K562 (cell line): ENCODE results near the gene PUSL1. TPM values are rescaled to one million over a fixed set of nuclear protein-coding genes. Genes with fewer than 3 reads are reported as not detected.

Experiments used
- ATAC-seq: fragments of 200-7000 bp; cut with Tn5 transposase; 3 replicates; pipeline ENCODE4 v1.9.1; 2020; ENCODE audit warnings: moderate library complexity
- BruUV-seq: library from RNA; stranded (reverse); fragments of 400-500 nt; replicated peaks from 2 replicates; lab custom pipeline; 2021; lab: Mats Ljungman, UMichigan
- CTCF ChIA-PET: fragments of 300-600 bp; formaldehyde crosslinking; extraction: SDS; loops from one replicate; lab custom pipeline; 2021; ENCODE audit warnings: low intra/inter-chr PET ratio; lab: Yijun Ruan, JAX
- POLR2A ChIA-PET: fragments of 300-600, 350-650 bp; sonication (Branson Sonifier 250); formaldehyde crosslinking; extraction: SDS; loops from one replicate; lab custom pipeline; 2021; ENCODE audit warnings: antibody characterized with exemption, inconsistent platforms; lab: Yijun Ruan, JAX
- DNase-seq, 4 experiments: peaks; one replicate each; pipeline versions ENCODE4 v3.0.0 to v3.0.0-alpha.2; 2011 to 2018; ENCODE audit warnings: low spot score in 3 of 4, mixed read lengths in 3 of 4; ENCODE audit errors: extremely low read depth in 1 of 4
- FAIRE-seq: peaks from 2 replicates; lab custom pipeline; 2011; peaks lifted over from hg19 to GRCh38; lab: Jason Lieb, UNC
- H2AFZ ChIP-seq: 2 replicates; pipeline ENCODE4 v1.6.0; 2011; ENCODE audit warnings: low read depth, low read length, control low read depth, inconsistent platforms
- H3K27ac ChIP-seq: fragments of 200-600 bp; 3 replicates; pipeline ENCODE4 v1.8.0; 2011; ENCODE audit warnings: low read depth, mild to moderate bottlenecking, control low read depth, inconsistent platforms, low read length, moderate library complexity, mixed read lengths; ENCODE audit errors: extremely low read depth
- H3K27me3 ChIP-seq, 2 experiments: fragments of 300-600 bp in 1 of 2; 2 replicates in 1 of 2; 3 replicates in 1 of 2; pipeline versions ENCODE4 v1.6.0 to v1.8.0; 2011; ENCODE audit warnings: inconsistent platforms in 2 of 2, low read length in 2 of 2, mild to moderate bottlenecking in 1 of 2, mixed read lengths in 1 of 2, moderate library complexity in 1 of 2; ENCODE audit not compliant: control insufficient read depth in 2 of 2, insufficient read depth in 2 of 2
- H3K36me3 ChIP-seq: fragments of 300-600 bp; 3 replicates; pipeline ENCODE4 v1.8.0; 2011; ENCODE audit warnings: mild to moderate bottlenecking, low read length, inconsistent platforms; ENCODE audit not compliant: control insufficient read depth, insufficient read depth
- H3K4me1 ChIP-seq, 2 experiments: fragments of 200-600 bp in 1 of 2; replicated peaks in 1 of 2; 2 replicates in 1 of 2; 3 replicates in 1 of 2; pipeline versions ENCODE4 v1.5.1 to v1.8.0; 2011; ENCODE audit warnings: inconsistent platforms in 2 of 2, low read length in 2 of 2, mild to moderate bottlenecking in 1 of 2, mixed read lengths in 1 of 2, moderate library complexity in 1 of 2; ENCODE audit not compliant: control insufficient read depth in 2 of 2, insufficient read depth in 2 of 2
- H3K4me2 ChIP-seq: 2 replicates; pipeline ENCODE4 v1.6.1; 2011; ENCODE audit warnings: low read length, control low read depth, inconsistent platforms, mixed read lengths; ENCODE audit not compliant: insufficient read depth
- H3K4me3 ChIP-seq: fragments of 200-600 bp; sonication (generic), shearing (Covaris generic); 2 replicates; pipeline ENCODE4 v1.5.1; 2016; ENCODE audit warnings: control low read depth, inconsistent platforms
- H3K79me2 ChIP-seq: fragments of 200-600 bp; 3 replicates; pipeline ENCODE4 v1.8.0; 2011; ENCODE audit warnings: low read length, inconsistent platforms; ENCODE audit not compliant: control insufficient read depth, insufficient read depth
- H3K9ac ChIP-seq, 2 experiments: 2 replicates each; pipeline versions ENCODE4 v1.6.0 to v1.6.1; 2011; ENCODE audit warnings: low read depth in 2 of 2, low read length in 2 of 2, control low read depth in 1 of 2, inconsistent platforms in 1 of 2, mild to moderate bottlenecking in 1 of 2, mixed read lengths in 1 of 2; ENCODE audit not compliant: insufficient read depth in 1 of 2
- H3K9me1 ChIP-seq: one replicate; pipeline ENCODE4 v1.6.0; 2011; ENCODE audit warnings: inconsistent platforms, mild to moderate bottlenecking, low read length, moderate library complexity; ENCODE audit not compliant: control insufficient read depth, insufficient read depth
- H3K9me3 ChIP-seq: replicated peaks from 2 replicates; pipeline ENCODE4 v1.5.1; 2011; ENCODE audit warnings: low read depth, low read length, inconsistent platforms; ENCODE audit not compliant: control insufficient read depth, insufficient read depth
- H4K20me1 ChIP-seq: replicated peaks from 2 replicates; pipeline ENCODE4 v1.6.1; 2011; ENCODE audit warnings: low read length, inconsistent platforms, mixed read lengths; ENCODE audit not compliant: control insufficient read depth, insufficient read depth
- CBX3 ChIP-seq, 2 experiments: IDR thresholded peaks; 1 replicate in 1 of 2; 2 replicates in 1 of 2; pipeline ENCODE4 v1.6.1; 2012; ENCODE audit warnings: inconsistent platforms in 2 of 2, low read length in 2 of 2, borderline replicate concordance in 1 of 2, control low read depth in 1 of 2
- CREB1 ChIP-seq, 2 experiments: sonication (generic) in 1 of 2; formaldehyde crosslinking in 1 of 2; IDR thresholded peaks; 2 replicates each; pipeline versions ENCODE4 v1.6.1 to v1.8.0; 2012 to 2022; ENCODE audit warnings: inconsistent platforms in 1 of 2, mild to moderate bottlenecking in 1 of 2, missing genetic modification reagents in 1 of 2, moderate library complexity in 1 of 2
- CREB3 ChIP-seq: fragments of 450-650 bp; conservative IDR thresholded peaks from 2 replicates; pipeline ENCODE4 v1.6.1; 2016; ENCODE audit warnings: missing genetic modification characterization, low read depth, mild to moderate bottlenecking, missing compliant biosample characterization, moderate library complexity
- EP400 ChIP-seq: fragments of 450-650 bp; IDR thresholded peaks from 2 replicates; pipeline ENCODE4 v1.6.1; 2017; ENCODE audit warnings: antibody characterized with exemption, mild to moderate bottlenecking, moderate library complexity
- HEY1 ChIP-seq: fragments of 250-450 bp; sonication (Bioruptor Pico); IDR thresholded peaks from 2 replicates; pipeline ENCODE4 v1.5.0; 2020; ENCODE audit warnings: mild to moderate bottlenecking, moderate library complexity, borderline replicate concordance
- MEF2D ChIP-seq: conservative IDR thresholded peaks from 2 replicates; pipeline ENCODE4 v1.6.1; 2016; ENCODE audit warnings: low read depth, missing genetic modification characterization, missing compliant biosample characterization
- NFXL1 ChIP-seq: fragments of 450-650 bp; formaldehyde crosslinking; IDR thresholded peaks from 2 replicates; pipeline ENCODE4 v1.4.0; 2021; ENCODE audit warnings: mild to moderate bottlenecking
- NR2C1 ChIP-seq, 2 experiments: fragments of 450-650 bp; IDR thresholded peaks; 2 replicates each; pipeline ENCODE4 v1.6.1; 2017; ENCODE audit warnings: mild to moderate bottlenecking in 2 of 2, antibody characterized with exemption in 1 of 2, inconsistent platforms in 1 of 2, missing compliant biosample characterization in 1 of 2, missing genetic modification characterization in 1 of 2
- PML ChIP-seq: IDR thresholded peaks from 2 replicates; pipeline ENCODE4 v1.6.1; 2012; ENCODE audit warnings: low read length, inconsistent platforms
- POLR2AphosphoS5 ChIP-seq: IDR thresholded peaks from 2 replicates; pipeline ENCODE4 v1.6.1; 2011; ENCODE audit warnings: mild to moderate bottlenecking, low read depth, low read length, moderate library complexity; ENCODE audit not compliant: control insufficient read depth, insufficient read depth
- POLR2G ChIP-seq: fragments of 200-400 bp; formaldehyde crosslinking; IDR thresholded peaks from 2 replicates; pipeline ENCODE4 v1.6.1; 2017; ENCODE audit warnings: low read depth, mild to moderate bottlenecking, antibody characterized with exemption, low read length, moderate library complexity
- RBFOX2 ChIP-seq: fragments of 200-400 bp; formaldehyde crosslinking; IDR thresholded peaks from 2 replicates; pipeline ENCODE4 v1.6.1; 2017; ENCODE audit warnings: low read depth, mild to moderate bottlenecking, low read length, moderate library complexity
- SMARCB1 ChIP-seq: IDR thresholded peaks from 2 replicates; pipeline ENCODE4 v1.6.1; 2011; ENCODE audit warnings: improper control_type of control experiment, low read depth; ENCODE audit not compliant: insufficient read length
- TAF9B ChIP-seq: fragments of 450-650 bp; IDR thresholded peaks from 2 replicates; pipeline ENCODE4 v1.6.1; 2018; ENCODE audit warnings: mild to moderate bottlenecking; ENCODE audit not compliant: partially characterized antibody
- TAL1 ChIP-seq: fragments of 450-650 bp; IDR thresholded peaks from 2 replicates; pipeline ENCODE4 v1.6.1; 2016; ENCODE audit warnings: mild to moderate bottlenecking
- TRIM28 ChIP-seq: fragments of 450-650 bp; IDR thresholded peaks from 2 replicates; pipeline ENCODE4 v1.6.1; 2017
- WHSC1 ChIP-seq: IDR thresholded peaks from one replicate; pipeline ENCODE4 v1.6.1; 2012; ENCODE audit warnings: low read length, control low read depth, inconsistent platforms
- ZBTB34 ChIP-seq: fragments of 250-450 bp; sonication (Bioruptor Pico); IDR thresholded peaks from 2 replicates; pipeline ENCODE4 v1.8.0; 2021; ENCODE audit warnings: mild to moderate bottlenecking, moderate library complexity
- ZEB2 ChIP-seq: fragments of 450-650 bp; IDR thresholded peaks from 2 replicates; pipeline ENCODE4 v1.6.1; 2016
- ZNF217 ChIP-seq: sonication (generic); formaldehyde crosslinking; IDR thresholded peaks from 2 replicates; pipeline ENCODE4 v1.8.0; 2022; ENCODE audit warnings: mild to moderate bottlenecking, missing genetic modification reagents
- ZNF274 ChIP-seq: IDR thresholded peaks from 2 replicates; pipeline ENCODE4 v1.6.1; 2011; ENCODE audit warnings: low read depth, mild to moderate bottlenecking, low read length, moderate library complexity, borderline replicate concordance
- ZNF3 ChIP-seq: fragments of 250-450 bp; sonication (Bioruptor Pico); IDR thresholded peaks from 2 replicates; pipeline ENCODE4 v1.5.0; 2021; ENCODE audit warnings: mild to moderate bottlenecking, moderate library complexity
- ZNF511 ChIP-seq: sonication (generic); formaldehyde crosslinking; IDR thresholded peaks from 2 replicates; pipeline ENCODE4 v1.8.0; 2022; ENCODE audit warnings: mild to moderate bottlenecking, missing genetic modification reagents
- WGBS: fragments of 100-300 bp; shearing (Covaris generic); methylation state at CpG from one replicate; pipeline ENCODE4 v1.1.6; 2016; ENCODE audit warnings: low coverage, mixed read lengths; ENCODE audit not compliant: insufficient coverage; ENCODE audit errors: missing lambda C conversion rate; 5-methylcytosine and 5-hydroxymethylcytosine counted together
- in situ Hi-C: fragments of 300-500 bp; cut with MboI; formaldehyde crosslinking; loops from 4 replicates; pipeline ENCODE4 v1.15.0; 2018; ENCODE audit warnings: inconsistent platforms, mixed read lengths
- intact Hi-C: fragments of 100-400 bp; cut with micrococcal nuclease; formaldehyde crosslinking; loops from 2 replicates; pipeline ENCODE4 v1.14.2; 2022
- polyA plus RNA-seq, 8 experiments: library from polyadenylated mRNA; depleted of rRNA in 4 of 8; stranded (reverse) in 5 of 8; unstranded in 3 of 8; fragments of >200 nt; fragmentation: Nextera tagmentation in 2 of 8; fragmentation: Illumina TruSeq in 1 of 8; extraction: Ambion mirVana in 2 of 8; extraction: Trizol in 1 of 8; gene quantifications; 2 replicates each; pipeline versions ENCODE4 v1.2.1 to v1.2.3, GENCODE V29; 2011 to 2014; ENCODE audit warnings: inconsistent platforms in 1 of 8, missing spikeins in 1 of 8
- total RNA-seq, 7 experiments: library from RNA; depleted of rRNA in 6 of 7; stranded (reverse); fragments of >200 nt in 6 of 7; fragmentation: Illumina TruSeq in 2 of 7; extraction: Trizol in 2 of 7; gene quantifications; 2 replicates each; pipeline versions ENCODE4 v1.2.1 to v1.2.3, GENCODE V29; 2011 to 2021; ENCODE audit warnings: low replicate concordance in 1 of 7

The PUSL1 gene
- total and polyA plus RNA-seq, 9 of the 15 experiments (the other 6 are each of a cell fraction or from before 2014, with no cell fraction given), result 0.62 to 86.9 (median 13.6) TPM

- CTCF ChIA-PET, result no interaction called here
- FAIRE-seq, result no peak
- TF ChIP-seq ZNF274, result no peak
- TF ChIP-seq ZNF511 (CRISPR knock-in tag), result no peak
- no peak for TF ChIP-seq ZEB2
- TF ChIP-seq WHSC1, result no peak
- no peak for TF ChIP-seq TAL1
- no peak for TF ChIP-seq CREB1 (IDR thresholded peaks at IDR 0.05)
- no peak for TF ChIP-seq CREB1 (CRISPR knock-in tag; IDR thresholded peaks at IDR 0.05)
- TF ChIP-seq POLR2AphosphoS5, result peak; percentile 30; the same call in 1 of the 2 replicates
- no peak for TF ChIP-seq NFXL1 (CRISPR knock-in tag)
- no peak for TF ChIP-seq TAF9B
- TF ChIP-seq CREB3 (tag), result no peak
- TF ChIP-seq ZNF217, result no peak
- no peak for TF ChIP-seq SMARCB1
- no peak for TF ChIP-seq ZBTB34 (CRISPR knock-in tag)
- no peak for TF ChIP-seq TRIM28
- TF ChIP-seq EP400, result no peak
- no peak for TF ChIP-seq HEY1
- TF ChIP-seq MEF2D (tag), result no peak
- no peak for TF ChIP-seq NR2C1 (IDR thresholded peaks at IDR 0.05)
- TF ChIP-seq NR2C1 (tag; IDR thresholded peaks at IDR 0.05), result no peak
- no peak for TF ChIP-seq ZNF3 (CRISPR knock-in tag)
- peak; percentile 59 for TF ChIP-seq POLR2G
- no peak for TF ChIP-seq PML
- TF ChIP-seq RBFOX2, result peak; percentile 54
- no peak for TF ChIP-seq CBX3 (IDR thresholded peaks at IDR 0.05; ENCODE audit: borderline replicate concordance in 1 of 2, low read length in 2 of 2)
Measured at GRCh38 chr1:1270813-1271212, 37.6 kb upstream of the PUSL1 start.

More at GRCh38 chr1:1270813-1271212, 37.6 kb upstream of the PUSL1 start:
- no peak overlapping the region for H3K4me2 ChIP-seq
- intact Hi-C loops, result no loop called here
- peaks cover 16 to 65% of the 10 kb centered on the region in 2 experiments; a peak in 4 of 5 replicates for H3K4me1 ChIP-seq
- H3K79me2 ChIP-seq, result peaks cover 72% of the 10 kb centered on the region
- BruUV-seq, result no TSS peak
- H2AFZ ChIP-seq, result no peak overlapping the region
- H3K27ac ChIP-seq, result no peak overlapping the region
- peak overlapping the region in 1 of 2 experiments; percentile 85; a peak in 2 of 4 replicates for H3K9ac ChIP-seq
- H3K27me3 ChIP-seq, result no peaks in the 10 kb centered on the region
- ATAC-seq, result no peak
- no peaks in the 10 kb centered on the region for H3K9me3 ChIP-seq
- H4K20me1 ChIP-seq, result peaks cover 23% of the 10 kb centered on the region
- POLR2A ChIA-PET, result interaction anchor here (0.5 to 1.8 kb wide), 4 partner anchors 10 to 631 kb away, joined by 3 to 7 read pairs (median 6); no protein-coding TSS in a partner anchor
- no peak overlapping the region for H3K4me3 ChIP-seq
- no peak for DNase-seq
- WGBS, result 87% methylated on average over 7 of the region's 7 CpGs
- H3K36me3 ChIP-seq, result peaks cover 56% of the 10 kb centered on the region
- peaks cover 7% of the 10 kb centered on the region for H3K9me1 ChIP-seq
- in situ Hi-C loops, result no loop called here
